ENCODE measurements around the gene CPNE7. TPM values are rescaled to one million over a fixed set of nuclear protein-coding genes. Genes with fewer than 3 reads are reported as not detected.
A peak's percentile ranks its signal among the peaks of the same experiment; 100 is the strongest.

CPNE7 gene
- total RNA-seq, 1 experiment from 2014 or later = 108 TPM

DNA sequence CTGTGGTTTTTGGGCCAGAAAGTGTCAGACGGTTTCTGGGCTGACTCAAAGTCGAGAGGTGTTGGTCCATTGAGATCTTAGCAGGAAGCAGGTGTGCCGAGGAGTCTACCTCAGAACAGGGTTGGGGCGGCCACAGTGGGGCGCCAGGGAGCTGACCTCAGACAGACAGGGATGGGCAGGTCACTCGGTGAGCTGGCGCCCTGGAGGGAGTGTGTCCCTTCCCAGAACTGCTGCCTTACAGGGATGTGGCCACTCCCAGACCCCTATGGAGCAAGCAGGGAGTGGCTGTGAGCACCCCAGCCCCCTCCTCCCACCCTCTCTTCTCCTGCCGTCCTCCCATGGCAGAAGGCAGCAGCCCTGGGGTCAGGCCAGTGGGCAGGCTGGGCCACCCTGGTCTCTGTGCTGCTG is 23.9 kb downstream of the CPNE7 start:
- intact Hi-C loops (cut with micrococcal nuclease; ENCODE audit: unreplicated experiment) = no loop called here
- no peak overlapping the region for H3K27ac ChIP-seq (ENCODE audit: low read depth, low read length, poor library complexity, severe bottlenecking)
- ChIA-PET CTCF (interaction anchor here (0.8 kb wide), 1 partner anchor 51 kb away, joined by 5 read pairs; no protein-coding TSS in a partner anchor), POLR2A (ENCODE audit: low non-redundant PET) (no interaction called here)
- BruUV-seq (replicated peaks) = no TSS peak
- no peak overlapping the region for H3K4me3 ChIP-seq (ENCODE audit: low read depth, low read length, poor library complexity, severe bottlenecking)
- H3K9me3 ChIP-seq (ENCODE audit: low read depth, low read length, poor library complexity, severe bottlenecking) = no peaks in the 10 kb centered on the region
- H3K36me3 ChIP-seq (ENCODE audit: insufficient read depth, low read length, poor library complexity, severe bottlenecking) = peaks cover 8% of the 10 kb centered on the region
- peaks cover 14% of the 10 kb centered on the region for H3K4me1 ChIP-seq (ENCODE audit: insufficient read depth, low read length, poor library complexity, severe bottlenecking)
- H3K27me3 ChIP-seq (replicated peaks; ENCODE audit: insufficient read depth, low read depth, low read length, poor library complexity) = no peaks in the 10 kb centered on the region
- no peak for DNase-seq (ENCODE audit: low spot score)
- TF ChIP-seq, protein P1, sequence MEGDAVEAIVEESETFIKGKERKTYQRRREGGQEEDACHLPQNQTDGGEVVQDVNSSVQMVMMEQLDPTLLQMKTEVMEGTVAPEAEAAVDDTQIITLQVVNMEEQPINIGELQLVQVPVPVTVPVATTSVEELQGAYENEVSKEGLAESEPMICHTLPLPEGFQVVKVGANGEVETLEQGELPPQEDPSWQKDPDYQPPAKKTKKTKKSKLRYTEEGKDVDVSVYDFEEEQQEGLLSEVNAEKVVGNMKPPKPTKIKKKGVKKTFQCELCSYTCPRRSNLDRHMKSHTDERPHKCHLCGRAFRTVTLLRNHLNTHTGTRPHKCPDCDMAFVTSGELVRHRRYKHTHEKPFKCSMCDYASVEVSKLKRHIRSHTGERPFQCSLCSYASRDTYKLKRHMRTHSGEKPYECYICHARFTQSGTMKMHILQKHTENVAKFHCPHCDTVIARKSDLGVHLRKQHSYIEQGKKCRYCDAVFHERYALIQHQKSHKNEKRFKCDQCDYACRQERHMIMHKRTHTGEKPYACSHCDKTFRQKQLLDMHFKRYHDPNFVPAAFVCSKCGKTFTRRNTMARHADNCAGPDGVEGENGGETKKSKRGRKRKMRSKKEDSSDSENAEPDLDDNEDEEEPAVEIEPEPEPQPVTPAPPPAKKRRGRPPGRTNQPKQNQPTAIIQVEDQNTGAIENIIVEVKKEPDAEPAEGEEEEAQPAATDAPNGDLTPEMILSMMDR (conservative IDR thresholded peaks at IDR 0.05; ENCODE audit: low read depth, low read length) = 0 out of 2 replicates have a peak, but pooled peaks have one; percentile 25
- no peak for TF ChIP-seq EZH2 (IDR thresholded peaks at IDR 0.05; ENCODE audit: borderline replicate concordance, low read depth, low read length, poor library complexity, severe bottlenecking)

DNA sequence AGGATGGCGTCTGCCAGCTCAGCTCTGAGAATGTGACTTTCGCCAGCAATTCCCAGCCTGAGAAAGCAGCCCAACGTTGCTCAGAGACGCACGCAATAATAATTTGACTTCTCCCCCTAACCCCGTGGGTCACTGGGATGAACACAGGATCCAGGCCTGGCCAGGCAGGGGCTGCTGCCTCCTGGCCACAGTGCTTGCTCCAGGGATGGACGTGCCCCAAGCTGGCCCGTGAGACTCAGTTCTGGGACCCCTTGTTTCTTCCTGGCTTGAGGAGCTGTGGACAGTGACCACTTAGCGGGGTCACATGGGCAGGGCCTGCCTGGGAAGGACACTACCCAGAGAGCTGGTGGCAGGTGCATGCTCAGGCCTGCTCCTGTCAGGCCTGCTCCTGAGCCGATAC is 24.3 kb downstream of the CPNE7 start:
- H3K27ac ChIP-seq (ENCODE audit: low read depth, low read length, poor library complexity, severe bottlenecking) = no peak overlapping the region
- TF ChIP-seq, protein P1 (conservative IDR thresholded peaks at IDR 0.05; ENCODE audit: low read depth, low read length) = no peak
- TF ChIP-seq EZH2 (IDR thresholded peaks at IDR 0.05; ENCODE audit: borderline replicate concordance, low read depth, low read length, poor library complexity, severe bottlenecking) = no peak
- no peaks in the 10 kb centered on the region for H3K27me3 ChIP-seq (replicated peaks; ENCODE audit: insufficient read depth, low read depth, low read length, poor library complexity)
- no TSS peak for BruUV-seq (replicated peaks)
- intact Hi-C loops (cut with micrococcal nuclease; ENCODE audit: unreplicated experiment) = no loop called here
- H3K4me1 ChIP-seq (ENCODE audit: insufficient read depth, low read length, poor library complexity, severe bottlenecking) = peaks cover 14% of the 10 kb centered on the region
- ChIA-PET POLR2A (ENCODE audit: low non-redundant PET) (no interaction called here), CTCF (interaction anchor here (0.8 kb wide), 1 partner anchor 51 kb away, joined by 5 read pairs; no protein-coding TSS in a partner anchor)
- H3K4me3 ChIP-seq (ENCODE audit: low read depth, low read length, poor library complexity, severe bottlenecking) = no peak overlapping the region
- no peaks in the 10 kb centered on the region for H3K9me3 ChIP-seq (ENCODE audit: low read depth, low read length, poor library complexity, severe bottlenecking)
- DNase-seq (ENCODE audit: low spot score) = no peak
- H3K36me3 ChIP-seq (ENCODE audit: insufficient read depth, low read length, poor library complexity, severe bottlenecking) = peaks cover 8% of the 10 kb centered on the region

DNA sequence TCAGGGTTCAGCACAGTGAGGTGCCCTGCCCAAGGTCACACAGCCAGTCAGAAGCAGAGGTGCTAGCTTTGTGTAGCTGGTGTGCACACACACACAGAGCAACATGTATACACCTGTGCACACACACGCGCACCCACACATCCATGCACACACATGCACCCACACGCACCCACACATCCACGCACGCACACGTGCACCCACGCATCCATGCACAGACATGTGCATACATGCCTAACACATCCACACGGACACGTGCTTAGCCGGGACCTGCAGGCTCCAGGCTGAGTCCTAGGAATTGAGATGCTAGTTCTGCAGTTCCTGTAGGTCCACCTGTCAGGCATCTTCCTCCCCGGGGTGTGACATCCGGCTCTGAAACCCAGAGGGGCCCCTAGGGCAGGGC is 24.9 kb downstream of the CPNE7 start:
- H3K36me3 ChIP-seq (ENCODE audit: insufficient read depth, low read length, poor library complexity, severe bottlenecking) = peaks cover 8% of the 10 kb centered on the region
- TF ChIP-seq, protein P1 (conservative IDR thresholded peaks at IDR 0.05; ENCODE audit: low read depth, low read length) = no peak
- TF ChIP-seq EZH2 (IDR thresholded peaks at IDR 0.05; ENCODE audit: borderline replicate concordance, low read depth, low read length, poor library complexity, severe bottlenecking) = no peak
- intact Hi-C loops (cut with micrococcal nuclease; ENCODE audit: unreplicated experiment) = no loop called here
- BruUV-seq (replicated peaks) = no TSS peak
- no peaks in the 10 kb centered on the region for H3K27me3 ChIP-seq (replicated peaks; ENCODE audit: insufficient read depth, low read depth, low read length, poor library complexity)
- H3K27ac ChIP-seq (ENCODE audit: low read depth, low read length, poor library complexity, severe bottlenecking) = no peak overlapping the region
- ChIA-PET POLR2A (ENCODE audit: low non-redundant PET) (no interaction called here), CTCF (interaction anchor here (0.8 kb wide), 1 partner anchor 52 kb away, joined by 5 read pairs; no protein-coding TSS in a partner anchor)
- no peak for DNase-seq (ENCODE audit: low spot score)
- peaks cover 14% of the 10 kb centered on the region for H3K4me1 ChIP-seq (ENCODE audit: insufficient read depth, low read length, poor library complexity, severe bottlenecking)
- H3K4me3 ChIP-seq (ENCODE audit: low read depth, low read length, poor library complexity, severe bottlenecking) = no peak overlapping the region
- H3K9me3 ChIP-seq (ENCODE audit: low read depth, low read length, poor library complexity, severe bottlenecking) = no peaks in the 10 kb centered on the region
